Fibroblast of lung (primary cell): ENCODE results near the gene KRTAP4-1. TPM values are rescaled to one million over a fixed set of nuclear protein-coding genes. Genes with fewer than 3 reads are reported as not detected.
"Not testable (repeated sequence)": the region's sequence is repeated elsewhere in the genome, so short reads cannot be mapped to it uniquely, and the experiment has no call there.

ENCODE experiments used
- DNase-seq, 2 donors: peaks; one replicate each; pipeline versions ENCODE4 v3.0.0 to v3.0.0-alpha.2; 2010; ENCODE audit warnings: low read depth in 2 of 2
- H2AFZ ChIP-seq: 2 replicates; pipeline ENCODE4 v1.5.1; 2012; ENCODE audit warnings: low read length, control low read depth, inconsistent platforms
- H3K27ac ChIP-seq: 2 replicates; pipeline ENCODE4 v1.5.1; 2011; ENCODE audit warnings: low read length, control low read depth; ENCODE audit not compliant: insufficient read depth
- H3K27me3 ChIP-seq: 2 replicates; pipeline ENCODE4 v1.5.1; 2011; ENCODE audit warnings: mild to moderate bottlenecking, low read length; ENCODE audit not compliant: control insufficient read depth, insufficient read depth
- H3K36me3 ChIP-seq: 2 replicates; pipeline ENCODE4 v1.5.1; 2011; ENCODE audit warnings: low read length; ENCODE audit not compliant: control insufficient read depth, insufficient read depth
- H3K4me1 ChIP-seq: 2 replicates; pipeline ENCODE4 v1.5.1; 2011; ENCODE audit warnings: low read length; ENCODE audit not compliant: control insufficient read depth, insufficient read depth; ENCODE audit errors: extremely low read depth
- H3K4me2 ChIP-seq: 2 replicates; pipeline ENCODE4 v1.5.1; 2011; ENCODE audit warnings: low read length, control low read depth; ENCODE audit not compliant: insufficient read depth; ENCODE audit errors: extremely low read depth
- H3K4me3 ChIP-seq, 4 experiments: fragments of 200-600 bp in 1 of 4; sonication (generic) in 1 of 4; replicated peaks in 1 of 4; 2 replicates each; pipeline ENCODE4 v1.5.1; 2011 to 2016; ENCODE audit warnings: low read length in 4 of 4, low read depth in 3 of 4, mild to moderate bottlenecking in 3 of 4, control low read depth in 2 of 4, inconsistent platforms in 1 of 4, mixed read lengths in 1 of 4; ENCODE audit not compliant: insufficient read depth in 1 of 4; ENCODE audit errors: control extremely low read depth in 1 of 4
- H3K79me2 ChIP-seq: 2 replicates; pipeline ENCODE4 v1.5.1; 2012; ENCODE audit warnings: mild to moderate bottlenecking, low read length, inconsistent platforms; ENCODE audit not compliant: control insufficient read depth, insufficient read depth
- H3K9ac ChIP-seq: 2 replicates; pipeline ENCODE4 v1.5.1; 2011; ENCODE audit warnings: mild to moderate bottlenecking, low read length, control low read depth; ENCODE audit not compliant: insufficient read depth
- H3K9me3 ChIP-seq: 2 replicates; pipeline ENCODE4 v1.5.1; 2012; ENCODE audit warnings: low read depth, low read length; ENCODE audit not compliant: control insufficient read depth, insufficient read depth
- H4K20me1 ChIP-seq: 2 replicates; pipeline ENCODE4 v1.5.1; 2011; ENCODE audit warnings: low read length; ENCODE audit not compliant: control insufficient read depth, insufficient read depth; ENCODE audit errors: extremely low read depth
- CTCF ChIP-seq, 2 donors: IDR thresholded peaks in 1 of 2; conservative IDR thresholded peaks in 1 of 2; 1 replicate in 1 of 2; 2 replicates in 1 of 2; pipeline ENCODE4 v1.5.1; 2011 to 2012; ENCODE audit warnings: low read length in 2 of 2, control low read depth in 1 of 2, inconsistent platforms in 1 of 2, low read depth in 1 of 2, mild to moderate bottlenecking in 1 of 2
- EZH2 ChIP-seq: IDR thresholded peaks from 2 replicates; pipeline ENCODE4 v1.5.1; 2012; ENCODE audit warnings: low read length, control low read depth, mild to moderate bottlenecking; ENCODE audit errors: missing control alignments
- polyA minus RNA-seq: library from RNA; depleted of rRNA, polyadenylated mRNA; stranded (reverse); fragments of >200 nt; gene quantifications from 2 replicates; pipeline ENCODE4 v1.2.3, GENCODE V29; 2011; ENCODE audit warnings: low replicate concordance
- polyA plus RNA-seq, 2 donors: library from polyadenylated mRNA; depleted of rRNA in 1 of 2; stranded (reverse) in 1 of 2; unstranded in 1 of 2; fragments of >200 nt; gene quantifications; 2 replicates each; pipeline ENCODE4 v1.2.1, GENCODE V29; 2011 to 2012; ENCODE audit warnings: missing spikeins in 1 of 2
- total RNA-seq: library from RNA; depleted of rRNA; stranded (reverse); fragments of >200 nt; gene quantifications from 2 replicates; pipeline ENCODE4 v1.2.1, GENCODE V29; 2014

The KRTAP4-1 gene
- total RNA-seq, result not detected in 2 replicates
- not detected in 2 replicates for polyA plus RNA-seq
- not detected in 2 replicates for polyA plus RNA-seq (2012)
- not detected in 2 replicates for polyA minus RNA-seq

- Histone ChIP-seq H3K36me3 (no peaks in the 10 kb centered on the region), H3K27ac (no peak within 1 kb of the TSS), H3K4me1 (peaks cover 2% of the 10 kb centered on the region), H3K4me2 (no peak within 1 kb of the TSS), H3K9ac (no peak within 1 kb of the TSS), H3K79me2 (no peaks in the 10 kb centered on the region), H3K4me3 (no peak within 1 kb of the TSS), H2AFZ (no peak within 1 kb of the TSS), H3K27me3 (no peaks in the 10 kb centered on the region), H4K20me1 (no peaks in the 10 kb centered on the region), H3K9me3 (no peaks in the 10 kb centered on the region)
- no peak for TF ChIP-seq CTCF (conservative IDR thresholded peaks at IDR 0.05 in 1 of 2, IDR thresholded peaks at IDR 0.05 in 1 of 2; ENCODE audit: low read depth in 1 of 2, low read length in 2 of 2)
- no peak for TF ChIP-seq EZH2
- no peak for DNase-seq
Observed at GRCh38 chr17:41184480-41184961, at the start of gene KRTAP4-1. Gene KRTAP4-1 (minus strand): TSS chr17:41184911. CDS start chr17:41184854, 57 bp downstream.

- not testable (repeated sequence) for H3K36me3 ChIP-seq, H4K20me1 ChIP-seq, H3K9ac ChIP-seq, H3K9me3 ChIP-seq, H3K4me1 ChIP-seq, H3K27me3 ChIP-seq, H3K4me2 ChIP-seq, H3K4me3 ChIP-seq, H3K27ac ChIP-seq, H3K79me2 ChIP-seq, DNase-seq, H2AFZ ChIP-seq
Observed at GRCh38 chr17:41232399-41233105, 47.8 kb upstream of the KRTAP4-1 start, which contains the start of gene KRTAP9-3. Gene KRTAP9-3 (plus strand): TSS chr17:41232449. CDS start chr17:41232502, 53 bp downstream.

GRCh38 chr17:41231731-41232130, 47.0 kb upstream of the KRTAP4-1 start:
- Histone ChIP-seq H3K4me2 (no peak overlapping the region), H2AFZ (no peak overlapping the region), H3K9me3 (no peaks in the 10 kb centered on the region), H3K27me3 (no peaks in the 10 kb centered on the region), H3K79me2 (no peaks in the 10 kb centered on the region), H3K27ac (no peak overlapping the region), H3K4me3 (no peak overlapping the region), H3K36me3 (no peaks in the 10 kb centered on the region), H3K4me1 (no peaks in the 10 kb centered on the region), H3K9ac (no peak overlapping the region), H4K20me1 (no peaks in the 10 kb centered on the region)
- TF ChIP-seq EZH2, result no peak
- no peak for TF ChIP-seq CTCF (conservative IDR thresholded peaks at IDR 0.05 in 1 of 2, IDR thresholded peaks at IDR 0.05 in 1 of 2; ENCODE audit: low read depth in 1 of 2, low read length in 2 of 2)
- no peak for DNase-seq
